Measurements from ENCODE around the gene DCLK3.

The DCLK3 gene

GRCh38 chr3:36666166-36666565, 98.2 kb downstream of the DCLK3 start:
- no peak for DNase-seq

GRCh38 chr3:36663666-36664291, 100.6 kb downstream of the DCLK3 start:
- no peak for DNase-seq

- DNase-seq, result no peak
Observed at GRCh38 chr3:36662626-36663025, 101.7 kb downstream of the DCLK3 start.
